Chondrocyte (in vitro differentiated cells): ENCODE measurements around the gene LRRTM4. TPM values are rescaled to one million over a fixed set of nuclear protein-coding genes. Genes with fewer than 3 reads are reported as not detected.

Source experiments
- DNase-seq: peaks from one replicate; pipeline ENCODE4 v3.0.0; 2021; ENCODE audit warnings: mixed read lengths, low spot score
- H3K27ac Mint-ChIP-seq: one replicate; pipeline ENCODE4 v1.8.0; 2021; ENCODE audit warnings: mild to moderate bottlenecking, moderate library complexity, mixed read lengths; ENCODE audit not compliant: unreplicated experiment
- H3K27me3 Mint-ChIP-seq: 2 replicates; pipeline ENCODE4 v1.8.0; 2021; ENCODE audit warnings: low read depth, mixed read lengths
- H3K36me3 Mint-ChIP-seq: 2 replicates; pipeline ENCODE4 v1.8.0; 2021; ENCODE audit warnings: low read depth, mixed read lengths
- H3K4me1 Mint-ChIP-seq: 2 replicates; pipeline ENCODE4 v1.8.0; 2021; ENCODE audit warnings: low read depth, mild to moderate bottlenecking, mixed read lengths
- H3K4me3 Mint-ChIP-seq: one replicate; pipeline ENCODE4 v1.8.0; 2021; ENCODE audit warnings: mild to moderate bottlenecking, moderate library complexity, mixed read lengths; ENCODE audit not compliant: unreplicated experiment
- H3K9me3 Mint-ChIP-seq: 2 replicates; pipeline ENCODE4 v1.8.0; 2021; ENCODE audit warnings: low read depth, mixed read lengths
- CTCF ChIP-seq: fragments of 200-600 bp; sonication (generic); IDR thresholded peaks from 2 replicates; pipeline ENCODE4 v1.5.0; 2021; ENCODE audit warnings: antibody characterized with exemption, mild to moderate bottlenecking, moderate library complexity
- total RNA-seq: library from RNA; stranded (reverse); gene quantifications from 3 replicates; pipeline ENCODE4 v1.2.1, GENCODE V29; 2021

The LRRTM4 gene
- total RNA-seq, 1 donor from 2014 or later = not detected

DNA sequence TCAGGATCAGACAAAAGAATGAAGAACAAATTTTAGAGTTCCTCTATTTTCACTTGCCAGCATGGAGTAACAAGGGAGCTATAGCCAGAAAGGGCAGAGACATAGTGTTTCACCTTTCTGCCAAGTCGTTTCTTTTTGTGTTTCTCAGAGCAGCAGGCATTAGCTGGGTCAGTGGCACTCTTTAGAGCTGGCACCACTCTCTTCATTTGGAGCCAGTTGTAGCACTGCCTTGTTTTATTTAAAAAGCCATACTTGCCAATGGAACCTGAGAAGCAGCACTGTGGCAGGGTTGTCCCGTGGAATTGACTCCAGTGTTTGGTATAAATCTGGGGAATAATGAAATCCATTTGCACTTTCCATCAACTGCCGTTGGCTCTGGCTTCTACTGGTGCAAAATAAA lies 64.0 kb downstream of the LRRTM4 start:
- H3K4me3 Mint-ChIP-seq = no peak overlapping the region
- H3K9me3 Mint-ChIP-seq = no peaks in the 10 kb centered on the region
- no peak for DNase-seq
- no peak overlapping the region for H3K27ac Mint-ChIP-seq
- H3K4me1 Mint-ChIP-seq = no peaks in the 10 kb centered on the region
- peaks cover 9% of the 10 kb centered on the region for H3K27me3 Mint-ChIP-seq
- no peaks in the 10 kb centered on the region for H3K36me3 Mint-ChIP-seq
- TF ChIP-seq CTCF = no peak

GRCh38 chr2:77457665-77458064 lies 64.5 kb downstream of the LRRTM4 start:
- TF ChIP-seq CTCF = no peak
- no peak overlapping the region for H3K27ac Mint-ChIP-seq
- no peak overlapping the region for H3K4me3 Mint-ChIP-seq
- H3K9me3 Mint-ChIP-seq = no peaks in the 10 kb centered on the region
- no peaks in the 10 kb centered on the region for H3K36me3 Mint-ChIP-seq
- peaks cover 9% of the 10 kb centered on the region for H3K27me3 Mint-ChIP-seq
- DNase-seq = no peak
- no peaks in the 10 kb centered on the region for H3K4me1 Mint-ChIP-seq

DNA sequence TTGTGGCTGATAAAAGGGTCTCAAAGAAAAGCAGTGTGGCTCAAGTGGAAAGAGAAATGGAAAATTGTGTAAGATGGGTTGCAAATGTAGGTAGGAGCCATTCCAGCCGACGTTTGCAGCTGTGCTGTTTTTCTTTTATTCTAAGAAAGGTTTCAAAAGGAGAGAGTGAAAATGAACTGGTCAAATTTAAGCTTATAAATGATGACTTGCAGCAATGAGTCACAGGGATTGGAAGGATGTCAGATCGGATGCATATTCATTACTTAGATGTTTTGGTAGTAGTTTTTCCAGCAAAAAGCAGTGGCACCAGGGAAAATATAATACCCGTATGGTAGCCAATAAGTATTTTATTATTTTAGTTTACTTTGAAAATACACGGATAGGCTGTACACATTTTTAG lies 79.1 kb downstream of the LRRTM4 start:
- TF ChIP-seq CTCF = no peak
- Mint-ChIP-seq H3K9me3 (no peaks in the 10 kb centered on the region), H3K4me3 (no peak overlapping the region), H3K36me3 (no peaks in the 10 kb centered on the region), H3K27me3 (peaks cover 6% of the 10 kb centered on the region), H3K4me1 (no peaks in the 10 kb centered on the region), H3K27ac (no peak overlapping the region)
- DNase-seq = no peak

- Mint-ChIP-seq H3K4me3 (no peak overlapping the region), H3K36me3 (no peaks in the 10 kb centered on the region), H3K27me3 (peaks cover 2% of the 10 kb centered on the region), H3K9me3 (no peaks in the 10 kb centered on the region), H3K4me1 (no peaks in the 10 kb centered on the region), H3K27ac (no peak overlapping the region)
- no peak for DNase-seq
- peak; percentile 21 for TF ChIP-seq CTCF
These were observed 87.3 kb downstream of the LRRTM4 start for GRCh38 chr2:77434880-77435279.

GRCh38 chr2:77428946-77429345 lies 93.2 kb downstream of the LRRTM4 start:
- Mint-ChIP-seq H3K4me1 (no peaks in the 10 kb centered on the region), H3K36me3 (no peaks in the 10 kb centered on the region), H3K9me3 (no peaks in the 10 kb centered on the region), H3K4me3 (no peak overlapping the region), H3K27me3 (peaks cover 2% of the 10 kb centered on the region), H3K27ac (no peak overlapping the region)
- DNase-seq = no peak
- no peak for TF ChIP-seq CTCF
